Measurements from ENCODE around the gene POPDC3.

DNA sequence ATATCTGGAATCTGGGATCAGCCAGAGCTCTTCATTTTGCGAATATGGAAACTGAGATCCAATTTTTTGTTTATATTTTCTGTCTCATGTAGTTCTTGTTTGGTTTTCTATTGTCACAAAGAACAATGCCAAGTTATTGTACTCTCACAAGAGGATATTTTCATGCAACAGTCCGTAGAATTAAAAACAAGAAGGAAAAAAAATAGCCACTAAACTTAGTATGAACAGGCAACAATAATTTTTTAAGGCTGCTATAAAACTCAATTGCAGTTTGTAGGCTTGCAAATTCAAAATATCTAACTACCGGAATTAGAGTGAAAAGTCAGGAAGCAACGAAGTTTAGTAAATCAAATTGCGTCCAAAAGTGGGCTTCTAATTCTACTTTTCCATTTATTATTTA is 1.2 kb downstream of the POPDC3 start:
- TF ChIP-seq SUZ12 (IDR thresholded peaks at IDR 0.05): no peak
- TF ChIP-seq BHLHE40 (IDR thresholded peaks at IDR 0.05; ENCODE audit: borderline replicate concordance): no peak
- TF ChIP-seq FOXM1 (IDR thresholded peaks at IDR 0.05; ENCODE audit: borderline replicate concordance): no peak
- no peak for TF ChIP-seq FOXK2 (IDR thresholded peaks at IDR 0.05)

Data from HEK293T (cell line).